Liver (tissue), 9 donors: ENCODE results near the gene PALD1. TPM values are rescaled to one million over a fixed set of nuclear protein-coding genes. Genes with fewer than 3 reads are reported as not detected.

Experiments used
- DNase-seq: peaks from one replicate; pipeline ENCODE4 v3.0.0-alpha.2; 2017; ENCODE audit warnings: low spot score
- H3K27ac ChIP-seq, 2 donors: one replicate each; pipeline ENCODE4 v1.7.0; 2013; ENCODE audit warnings: inconsistent platforms in 2 of 2, low read length in 2 of 2, control low read depth in 1 of 2, low read depth in 1 of 2, mild to moderate bottlenecking in 1 of 2
- H3K27me3 ChIP-seq, 4 donors: one replicate each; pipeline versions ENCODE4 v1.6.1 to v1.7.0; 2013; ENCODE audit warnings: low read length in 3 of 4, inconsistent platforms in 1 of 4, mild to moderate bottlenecking in 1 of 4, moderate library complexity in 1 of 4; ENCODE audit not compliant: control insufficient read depth in 4 of 4, insufficient read depth in 4 of 4
- H3K36me3 ChIP-seq, 4 donors: one replicate each; pipeline versions ENCODE4 v1.6.1 to v1.7.0; 2013; ENCODE audit warnings: low read length in 3 of 4, mild to moderate bottlenecking in 3 of 4, low read depth in 1 of 4, moderate library complexity in 1 of 4; ENCODE audit not compliant: control insufficient read depth in 4 of 4, insufficient read depth in 3 of 4
- H3K4me1 ChIP-seq, 4 donors: one replicate each; pipeline versions ENCODE4 v1.6.1 to v1.7.0; 2013; ENCODE audit warnings: low read length in 3 of 4, mild to moderate bottlenecking in 3 of 4, moderate library complexity in 1 of 4; ENCODE audit not compliant: control insufficient read depth in 4 of 4, insufficient read depth in 4 of 4
- H3K4me3 ChIP-seq, 3 donors: one replicate each; pipeline versions ENCODE4 v1.6.1 to v1.7.0; 2013; ENCODE audit warnings: low read length in 3 of 3, control low read depth in 1 of 3, low read depth in 1 of 3, mild to moderate bottlenecking in 1 of 3
- H3K9ac ChIP-seq, 2 donors: one replicate each; pipeline ENCODE4 v1.7.0; 2013; ENCODE audit warnings: low read length in 2 of 2, mild to moderate bottlenecking in 2 of 2, moderate library complexity in 2 of 2, control low read depth in 1 of 2, low read depth in 1 of 2
- H3K9me3 ChIP-seq, 4 donors: one replicate each; pipeline versions ENCODE4 v1.6.1 to v1.7.0; 2013; ENCODE audit warnings: low read length in 3 of 4; ENCODE audit not compliant: control insufficient read depth in 4 of 4
- EGR1 ChIP-seq, 2 donors: IDR thresholded peaks; 2 replicates each; pipeline ENCODE4 v1.6.1; 2016 to 2018; ENCODE audit warnings: antibody characterized with exemption in 2 of 2, low read depth in 2 of 2
- FOXA1 ChIP-seq: IDR thresholded peaks from 2 replicates; pipeline ENCODE4 v1.6.1; 2016; ENCODE audit warnings: antibody characterized with exemption
- FOXA2 ChIP-seq: IDR thresholded peaks from 2 replicates; pipeline ENCODE4 v1.6.1; 2016; ENCODE audit warnings: antibody characterized with exemption
- GABPA ChIP-seq, 2 donors: IDR thresholded peaks in 1 of 2; conservative IDR thresholded peaks in 1 of 2; 2 replicates each; pipeline ENCODE4 v1.6.1; 2016; ENCODE audit warnings: antibody characterized with exemption in 2 of 2, mild to moderate bottlenecking in 1 of 2, moderate library complexity in 1 of 2
- HNF4A ChIP-seq, 2 donors: conservative IDR thresholded peaks; 2 replicates each; pipeline ENCODE4 v1.6.1; 2016; ENCODE audit warnings: antibody characterized with exemption in 2 of 2, mild to moderate bottlenecking in 2 of 2
- HNF4G ChIP-seq: IDR thresholded peaks from 2 replicates; pipeline ENCODE4 v1.6.1; 2016; ENCODE audit warnings: antibody characterized with exemption
- JUND ChIP-seq, 2 donors: IDR thresholded peaks; 2 replicates each; pipeline ENCODE4 v1.6.1; 2016; ENCODE audit warnings: antibody characterized with exemption in 2 of 2
- NR2F2 ChIP-seq: IDR thresholded peaks from 2 replicates; pipeline ENCODE4 v1.6.1; 2016; ENCODE audit warnings: antibody characterized with exemption
- RAD21 ChIP-seq, 2 donors: IDR thresholded peaks; 2 replicates each; pipeline ENCODE4 v1.6.1; 2016; ENCODE audit warnings: antibody characterized with exemption in 2 of 2, mild to moderate bottlenecking in 2 of 2
- RXRA ChIP-seq, 2 donors: IDR thresholded peaks; 2 replicates each; pipeline ENCODE4 v1.6.1; 2017 to 2018; ENCODE audit warnings: antibody characterized with exemption in 2 of 2, mild to moderate bottlenecking in 1 of 2
- SP1 ChIP-seq: IDR thresholded peaks from 2 replicates; pipeline ENCODE4 v1.6.1; 2018; ENCODE audit warnings: antibody characterized with exemption, mild to moderate bottlenecking
- TAF1 ChIP-seq: conservative IDR thresholded peaks from 2 replicates; pipeline ENCODE4 v1.6.1; 2016; ENCODE audit warnings: antibody characterized with exemption, mild to moderate bottlenecking
- YY1 ChIP-seq: IDR thresholded peaks from 2 replicates; pipeline ENCODE4 v1.6.1; 2016; ENCODE audit warnings: antibody characterized with exemption, mild to moderate bottlenecking
- WGBS: extraction: QIAGEN DNeasy Blood & Tissue Kit; methylation state at CpG from one replicate; pipeline ENCODE4 v1.1.7; 2013; 5-methylcytosine and 5-hydroxymethylcytosine counted together
- polyA plus RNA-seq, 2 donors: library from polyadenylated mRNA; stranded (reverse) in 1 of 2; unstranded in 1 of 2; fragments of 200-250 nt in 1 of 2; fragments of >200 nt in 1 of 2; fragmentation: Nextera tagmentation in 1 of 2; extraction: Ambion mirVana in 1 of 2; gene quantifications; one replicate each; pipeline versions ENCODE4 v1.2.1 to v1.2.3, GENCODE V29; 2013 to 2015
- total RNA-seq, 2 donors: library from RNA; depleted of rRNA; stranded (reverse); fragments of >200 nt; gene quantifications; one replicate each; pipeline ENCODE4 v1.2.3, GENCODE V29; 2014
- TF ChIP-seq, protein P1 (sequence below): IDR thresholded peaks from 2 replicates; pipeline ENCODE4 v1.6.1; 2016; ENCODE audit warnings: antibody characterized with exemption
- TF ChIP-seq, protein P2 (sequence below): IDR thresholded peaks from 2 replicates; pipeline ENCODE4 v1.6.1; 2016; ENCODE audit warnings: antibody characterized with exemption
- TF ChIP-seq, protein P3 (sequence below): fragments of 150-350 bp; IDR thresholded peaks from 2 replicates; pipeline ENCODE4 v1.5.1; 2017; ENCODE audit warnings: improper control_type of control experiment, low read depth, low read length; ENCODE audit not compliant: missing input control
- TF ChIP-seq, protein P4 (sequence below): IDR thresholded peaks from 2 replicates; pipeline ENCODE4 v1.6.1; 2016; ENCODE audit warnings: antibody characterized with exemption, mild to moderate bottlenecking
- TF ChIP-seq, protein P5 (sequence below): IDR thresholded peaks from 2 replicates; pipeline ENCODE4 v1.6.1; 2016; ENCODE audit warnings: antibody characterized with exemption
- donor health status: healthy.
- donor health status: healthy.
- donor health status: healthy.
- donor health status: healthy.
- donor health status: healthy.

The PALD1 gene
- total and polyA plus RNA-seq, 4 donors = 0.72 to 4.2 (median 1.4) TPM

DNA sequence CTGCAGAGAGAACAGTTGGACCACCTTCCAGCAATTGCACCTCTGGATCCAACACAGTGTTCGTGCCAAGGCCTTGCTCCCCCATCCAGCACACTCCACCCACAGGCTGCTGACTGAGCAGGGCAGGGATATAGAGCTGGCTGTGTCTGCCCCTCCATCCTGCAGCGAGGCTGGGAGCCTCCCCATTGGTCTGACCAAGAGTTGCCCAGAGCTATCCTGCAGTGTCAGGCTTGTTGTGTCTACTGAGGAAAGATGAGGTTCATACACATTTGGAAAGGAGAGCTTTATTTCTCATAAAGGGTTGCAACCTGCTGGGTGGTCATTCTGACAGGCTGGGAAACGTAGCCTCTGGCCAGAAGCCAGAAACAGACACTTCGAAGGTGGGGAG lies 96.9 kb downstream of the PALD1 start:
- no peaks in the 10 kb centered on the region for H3K36me3 ChIP-seq
- H3K27ac ChIP-seq = no peak overlapping the region
- H3K9ac ChIP-seq = no peak overlapping the region
- 64% methylated on average over 4 of the region's 4 CpGs for WGBS
- no peak overlapping the region for H3K4me3 ChIP-seq
- no peaks in the 10 kb centered on the region for H3K27me3 ChIP-seq
- H3K4me1 ChIP-seq = peaks cover 0 to 4% (median 2%) of the 10 kb centered on the region in 4 donors
- H3K9me3 ChIP-seq = no peaks in the 10 kb centered on the region
- DNase-seq = no peak
- TF ChIP-seq NR2F2 (no peak), RXRA (IDR thresholded peaks at IDR 0.05) (no peak), FOXA1 (no peak), YY1 (no peak), SP1 (no peak), HNF4A (conservative IDR thresholded peaks at IDR 0.05) (no peak), RAD21 (IDR thresholded peaks at IDR 0.05) (no peak), JUND (IDR thresholded peaks at IDR 0.05) (no peak), TAF1 (no peak), HNF4G (no peak), EGR1 (IDR thresholded peaks at IDR 0.05; ENCODE audit: low read depth in 2 of 2) (no peak), FOXA2 (no peak), GABPA (IDR thresholded peaks at IDR 0.05 in 1 of 2, conservative IDR thresholded peaks at IDR 0.05 in 1 of 2) (no peak)
- TF ChIP-seq, protein P1, sequence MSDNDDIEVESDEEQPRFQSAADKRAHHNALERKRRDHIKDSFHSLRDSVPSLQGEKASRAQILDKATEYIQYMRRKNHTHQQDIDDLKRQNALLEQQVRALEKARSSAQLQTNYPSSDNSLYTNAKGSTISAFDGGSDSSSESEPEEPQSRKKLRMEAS = no peak
- TF ChIP-seq, protein P2, sequence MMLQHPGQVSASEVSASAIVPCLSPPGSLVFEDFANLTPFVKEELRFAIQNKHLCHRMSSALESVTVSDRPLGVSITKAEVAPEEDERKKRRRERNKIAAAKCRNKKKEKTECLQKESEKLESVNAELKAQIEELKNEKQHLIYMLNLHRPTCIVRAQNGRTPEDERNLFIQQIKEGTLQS = no peak
- TF ChIP-seq, protein P3, sequence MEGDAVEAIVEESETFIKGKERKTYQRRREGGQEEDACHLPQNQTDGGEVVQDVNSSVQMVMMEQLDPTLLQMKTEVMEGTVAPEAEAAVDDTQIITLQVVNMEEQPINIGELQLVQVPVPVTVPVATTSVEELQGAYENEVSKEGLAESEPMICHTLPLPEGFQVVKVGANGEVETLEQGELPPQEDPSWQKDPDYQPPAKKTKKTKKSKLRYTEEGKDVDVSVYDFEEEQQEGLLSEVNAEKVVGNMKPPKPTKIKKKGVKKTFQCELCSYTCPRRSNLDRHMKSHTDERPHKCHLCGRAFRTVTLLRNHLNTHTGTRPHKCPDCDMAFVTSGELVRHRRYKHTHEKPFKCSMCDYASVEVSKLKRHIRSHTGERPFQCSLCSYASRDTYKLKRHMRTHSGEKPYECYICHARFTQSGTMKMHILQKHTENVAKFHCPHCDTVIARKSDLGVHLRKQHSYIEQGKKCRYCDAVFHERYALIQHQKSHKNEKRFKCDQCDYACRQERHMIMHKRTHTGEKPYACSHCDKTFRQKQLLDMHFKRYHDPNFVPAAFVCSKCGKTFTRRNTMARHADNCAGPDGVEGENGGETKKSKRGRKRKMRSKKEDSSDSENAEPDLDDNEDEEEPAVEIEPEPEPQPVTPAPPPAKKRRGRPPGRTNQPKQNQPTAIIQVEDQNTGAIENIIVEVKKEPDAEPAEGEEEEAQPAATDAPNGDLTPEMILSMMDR = no peak
- TF ChIP-seq, protein P4, sequence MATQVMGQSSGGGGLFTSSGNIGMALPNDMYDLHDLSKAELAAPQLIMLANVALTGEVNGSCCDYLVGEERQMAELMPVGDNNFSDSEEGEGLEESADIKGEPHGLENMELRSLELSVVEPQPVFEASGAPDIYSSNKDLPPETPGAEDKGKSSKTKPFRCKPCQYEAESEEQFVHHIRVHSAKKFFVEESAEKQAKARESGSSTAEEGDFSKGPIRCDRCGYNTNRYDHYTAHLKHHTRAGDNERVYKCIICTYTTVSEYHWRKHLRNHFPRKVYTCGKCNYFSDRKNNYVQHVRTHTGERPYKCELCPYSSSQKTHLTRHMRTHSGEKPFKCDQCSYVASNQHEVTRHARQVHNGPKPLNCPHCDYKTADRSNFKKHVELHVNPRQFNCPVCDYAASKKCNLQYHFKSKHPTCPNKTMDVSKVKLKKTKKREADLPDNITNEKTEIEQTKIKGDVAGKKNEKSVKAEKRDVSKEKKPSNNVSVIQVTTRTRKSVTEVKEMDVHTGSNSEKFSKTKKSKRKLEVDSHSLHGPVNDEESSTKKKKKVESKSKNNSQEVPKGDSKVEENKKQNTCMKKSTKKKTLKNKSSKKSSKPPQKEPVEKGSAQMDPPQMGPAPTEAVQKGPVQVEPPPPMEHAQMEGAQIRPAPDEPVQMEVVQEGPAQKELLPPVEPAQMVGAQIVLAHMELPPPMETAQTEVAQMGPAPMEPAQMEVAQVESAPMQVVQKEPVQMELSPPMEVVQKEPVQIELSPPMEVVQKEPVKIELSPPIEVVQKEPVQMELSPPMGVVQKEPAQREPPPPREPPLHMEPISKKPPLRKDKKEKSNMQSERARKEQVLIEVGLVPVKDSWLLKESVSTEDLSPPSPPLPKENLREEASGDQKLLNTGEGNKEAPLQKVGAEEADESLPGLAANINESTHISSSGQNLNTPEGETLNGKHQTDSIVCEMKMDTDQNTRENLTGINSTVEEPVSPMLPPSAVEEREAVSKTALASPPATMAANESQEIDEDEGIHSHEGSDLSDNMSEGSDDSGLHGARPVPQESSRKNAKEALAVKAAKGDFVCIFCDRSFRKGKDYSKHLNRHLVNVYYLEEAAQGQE = no peak
- TF ChIP-seq, protein P5, sequence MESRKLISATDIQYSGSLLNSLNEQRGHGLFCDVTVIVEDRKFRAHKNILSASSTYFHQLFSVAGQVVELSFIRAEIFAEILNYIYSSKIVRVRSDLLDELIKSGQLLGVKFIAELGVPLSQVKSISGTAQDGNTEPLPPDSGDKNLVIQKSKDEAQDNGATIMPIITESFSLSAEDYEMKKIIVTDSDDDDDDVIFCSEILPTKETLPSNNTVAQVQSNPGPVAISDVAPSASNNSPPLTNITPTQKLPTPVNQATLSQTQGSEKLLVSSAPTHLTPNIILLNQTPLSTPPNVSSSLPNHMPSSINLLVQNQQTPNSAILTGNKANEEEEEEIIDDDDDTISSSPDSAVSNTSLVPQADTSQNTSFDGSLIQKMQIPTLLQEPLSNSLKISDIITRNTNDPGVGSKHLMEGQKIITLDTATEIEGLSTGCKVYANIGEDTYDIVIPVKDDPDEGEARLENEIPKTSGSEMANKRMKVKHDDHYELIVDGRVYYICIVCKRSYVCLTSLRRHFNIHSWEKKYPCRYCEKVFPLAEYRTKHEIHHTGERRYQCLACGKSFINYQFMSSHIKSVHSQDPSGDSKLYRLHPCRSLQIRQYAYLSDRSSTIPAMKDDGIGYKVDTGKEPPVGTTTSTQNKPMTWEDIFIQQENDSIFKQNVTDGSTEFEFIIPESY = no peak
